HepG2 (cell line): ENCODE measurements around the gene OR5W2.

ENCODE experiments used
- CBFB ChIP-seq: sonication (generic); formaldehyde crosslinking; IDR thresholded peaks from 2 replicates; pipeline ENCODE4 v1.4.0; 2020; ENCODE audit warnings: missing genetic modification reagents
- DPF2 ChIP-seq: sonication (generic); formaldehyde crosslinking; IDR thresholded peaks from 2 replicates; pipeline ENCODE4 v1.4.0; 2020; ENCODE audit warnings: mild to moderate bottlenecking, low read depth, missing genetic modification reagents, borderline replicate concordance
- MXI1 ChIP-seq: IDR thresholded peaks from 3 replicates; pipeline ENCODE4 v1.6.1; 2012; ENCODE audit warnings: low read depth, low read length, inconsistent platforms, borderline replicate concordance
- MYNN ChIP-seq: sonication (generic); formaldehyde crosslinking; IDR thresholded peaks from 2 replicates; pipeline ENCODE4 v1.4.0; 2020; ENCODE audit warnings: mild to moderate bottlenecking, low read depth, missing genetic modification reagents
- NFIC ChIP-seq: IDR thresholded peaks from 2 replicates; pipeline ENCODE4 v1.6.1; 2012; ENCODE audit warnings: mild to moderate bottlenecking, low read length, inconsistent platforms
- NR3C1 ChIP-seq: sonication (generic); formaldehyde crosslinking; IDR thresholded peaks from 2 replicates; pipeline ENCODE4 v1.4.0; 2020; ENCODE audit warnings: missing genetic modification reagents
- PHF20 ChIP-seq: sonication (generic); formaldehyde crosslinking; IDR thresholded peaks from 2 replicates; pipeline ENCODE4 v1.5.0; 2020; ENCODE audit warnings: mild to moderate bottlenecking, missing genetic modification reagents
- POLR2A ChIP-seq, 2 experiments: IDR thresholded peaks; 2 replicates each; pipeline ENCODE4 v1.6.1; 2011; ENCODE audit warnings: low read depth in 2 of 2, low read length in 2 of 2, mild to moderate bottlenecking in 1 of 2, moderate library complexity in 1 of 2; ENCODE audit not compliant: insufficient read depth in 1 of 2
- TARDBP ChIP-seq: sonication (generic); formaldehyde crosslinking; IDR thresholded peaks from 2 replicates; pipeline ENCODE4 v1.8.0; 2022; ENCODE audit warnings: mild to moderate bottlenecking, missing genetic modification reagents
- ZNF572 ChIP-seq: sonication (generic); formaldehyde crosslinking; IDR thresholded peaks from 2 replicates; pipeline ENCODE4 v1.5.1; 2020; ENCODE audit warnings: mild to moderate bottlenecking, missing genetic modification reagents
- TF ChIP-seq, protein P1 (sequence below): sonication (generic); formaldehyde crosslinking; IDR thresholded peaks from 2 replicates; pipeline ENCODE4 v1.5.0; 2020; ENCODE audit warnings: mild to moderate bottlenecking, missing genetic modification reagents, moderate library complexity
- TF ChIP-seq, protein P2 (sequence below): sonication (generic); formaldehyde crosslinking; IDR thresholded peaks from 2 replicates; pipeline ENCODE4 v1.4.0; 2020; ENCODE audit warnings: mild to moderate bottlenecking, missing genetic modification reagents

DNA sequence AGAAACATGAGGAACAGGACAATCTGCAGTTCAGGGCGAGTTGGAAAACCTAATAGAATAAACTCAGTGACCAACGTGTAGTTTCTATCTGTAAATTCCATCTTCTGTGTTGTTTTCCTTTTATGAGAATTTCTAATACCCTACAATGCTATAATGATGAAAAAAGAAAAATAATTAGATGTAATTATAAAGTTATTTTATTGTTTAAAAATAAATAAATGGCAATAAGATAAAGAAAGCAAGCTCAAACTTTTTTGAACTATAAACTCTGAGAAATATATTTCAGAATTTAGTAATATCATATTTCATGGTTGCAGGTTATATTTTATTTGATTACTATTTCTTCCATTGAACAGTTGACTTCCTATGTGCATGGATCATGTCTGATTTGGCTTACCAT is 21.9 kb upstream of the OR5W2 start, which contains the start of gene OR5I1:
- TF ChIP-seq NFIC, result no peak
- TF ChIP-seq, protein P1, sequence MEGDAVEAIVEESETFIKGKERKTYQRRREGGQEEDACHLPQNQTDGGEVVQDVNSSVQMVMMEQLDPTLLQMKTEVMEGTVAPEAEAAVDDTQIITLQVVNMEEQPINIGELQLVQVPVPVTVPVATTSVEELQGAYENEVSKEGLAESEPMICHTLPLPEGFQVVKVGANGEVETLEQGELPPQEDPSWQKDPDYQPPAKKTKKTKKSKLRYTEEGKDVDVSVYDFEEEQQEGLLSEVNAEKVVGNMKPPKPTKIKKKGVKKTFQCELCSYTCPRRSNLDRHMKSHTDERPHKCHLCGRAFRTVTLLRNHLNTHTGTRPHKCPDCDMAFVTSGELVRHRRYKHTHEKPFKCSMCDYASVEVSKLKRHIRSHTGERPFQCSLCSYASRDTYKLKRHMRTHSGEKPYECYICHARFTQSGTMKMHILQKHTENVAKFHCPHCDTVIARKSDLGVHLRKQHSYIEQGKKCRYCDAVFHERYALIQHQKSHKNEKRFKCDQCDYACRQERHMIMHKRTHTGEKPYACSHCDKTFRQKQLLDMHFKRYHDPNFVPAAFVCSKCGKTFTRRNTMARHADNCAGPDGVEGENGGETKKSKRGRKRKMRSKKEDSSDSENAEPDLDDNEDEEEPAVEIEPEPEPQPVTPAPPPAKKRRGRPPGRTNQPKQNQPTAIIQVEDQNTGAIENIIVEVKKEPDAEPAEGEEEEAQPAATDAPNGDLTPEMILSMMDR (CRISPR knock-in tag), result no peak
- no peak for TF ChIP-seq TARDBP
- no peak for TF ChIP-seq CBFB
- no peak for TF ChIP-seq DPF2 (CRISPR knock-in tag)
- TF ChIP-seq NR3C1 (CRISPR knock-in tag), result no peak
- no peak for TF ChIP-seq ZNF572 (CRISPR knock-in tag)
- TF ChIP-seq, protein P2, sequence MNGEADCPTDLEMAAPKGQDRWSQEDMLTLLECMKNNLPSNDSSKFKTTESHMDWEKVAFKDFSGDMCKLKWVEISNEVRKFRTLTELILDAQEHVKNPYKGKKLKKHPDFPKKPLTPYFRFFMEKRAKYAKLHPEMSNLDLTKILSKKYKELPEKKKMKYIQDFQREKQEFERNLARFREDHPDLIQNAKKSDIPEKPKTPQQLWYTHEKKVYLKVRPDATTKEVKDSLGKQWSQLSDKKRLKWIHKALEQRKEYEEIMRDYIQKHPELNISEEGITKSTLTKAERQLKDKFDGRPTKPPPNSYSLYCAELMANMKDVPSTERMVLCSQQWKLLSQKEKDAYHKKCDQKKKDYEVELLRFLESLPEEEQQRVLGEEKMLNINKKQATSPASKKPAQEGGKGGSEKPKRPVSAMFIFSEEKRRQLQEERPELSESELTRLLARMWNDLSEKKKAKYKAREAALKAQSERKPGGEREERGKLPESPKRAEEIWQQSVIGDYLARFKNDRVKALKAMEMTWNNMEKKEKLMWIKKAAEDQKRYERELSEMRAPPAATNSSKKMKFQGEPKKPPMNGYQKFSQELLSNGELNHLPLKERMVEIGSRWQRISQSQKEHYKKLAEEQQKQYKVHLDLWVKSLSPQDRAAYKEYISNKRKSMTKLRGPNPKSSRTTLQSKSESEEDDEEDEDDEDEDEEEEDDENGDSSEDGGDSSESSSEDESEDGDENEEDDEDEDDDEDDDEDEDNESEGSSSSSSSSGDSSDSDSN (CRISPR knock-in tag), result no peak
- TF ChIP-seq PHF20 (CRISPR knock-in tag), result no peak
- no peak for TF ChIP-seq POLR2A (IDR thresholded peaks at IDR 0.05; ENCODE audit: insufficient read depth in 1 of 2, low read depth in 2 of 2, low read length in 2 of 2)
- TF ChIP-seq MYNN, result no peak
- TF ChIP-seq MXI1, result no peak
